ENCODE results near the gene SPARC.
"Not testable (repeated sequence)": the region's sequence is repeated elsewhere in the genome, so short reads cannot be mapped to it uniquely, and the experiment has no call there.

Gene SPARC, protein sequence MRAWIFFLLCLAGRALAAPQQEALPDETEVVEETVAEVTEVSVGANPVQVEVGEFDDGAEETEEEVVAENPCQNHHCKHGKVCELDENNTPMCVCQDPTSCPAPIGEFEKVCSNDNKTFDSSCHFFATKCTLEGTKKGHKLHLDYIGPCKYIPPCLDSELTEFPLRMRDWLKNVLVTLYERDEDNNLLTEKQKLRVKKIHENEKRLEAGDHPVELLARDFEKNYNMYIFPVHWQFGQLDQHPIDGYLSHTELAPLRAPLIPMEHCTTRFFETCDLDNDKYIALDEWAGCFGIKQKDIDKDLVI

DNA sequence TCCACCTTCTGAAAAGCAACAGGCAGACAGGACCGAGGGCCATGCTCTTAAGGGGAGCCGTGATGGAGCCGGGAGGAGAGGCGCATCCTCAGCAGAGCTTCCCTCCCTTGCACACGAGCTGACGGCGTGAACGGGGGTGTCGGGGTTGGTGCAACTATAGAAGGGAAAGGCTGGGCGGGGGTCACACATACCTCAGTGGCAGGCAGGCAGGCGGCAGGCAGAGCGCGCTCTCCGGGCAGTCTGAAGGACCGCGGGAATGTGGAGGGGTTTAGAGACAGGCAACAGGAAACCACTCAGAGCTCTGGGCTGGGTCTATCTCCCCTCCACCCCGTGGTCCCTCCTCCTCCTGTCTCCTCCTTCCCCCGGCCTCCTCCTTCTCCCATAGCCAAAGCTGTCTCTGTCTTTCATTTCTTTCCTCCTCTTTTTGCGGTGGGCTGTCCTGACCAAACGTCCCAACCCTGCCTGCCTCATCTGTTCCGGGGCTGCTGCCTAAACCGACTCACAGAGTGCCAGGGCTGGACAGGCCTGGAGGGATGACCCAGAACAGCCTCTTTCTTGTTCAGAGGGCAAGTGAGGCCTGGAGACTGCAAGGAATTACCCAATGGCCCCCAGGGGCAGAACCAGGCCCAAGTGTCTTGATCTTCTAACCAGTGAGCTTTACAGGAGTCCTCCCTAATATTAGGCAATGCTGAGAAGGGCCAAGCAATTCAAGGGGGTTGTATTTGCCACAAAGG lies at the start of gene SPARC:
Gene SPARC (minus strand): TSS at position 242 of the 734 bp plus-strand sequence. CDS start 10,727 bp downstream, outside the sequence.
- no peaks in the 10 kb centered on the region for H3K27me3 ChIP-seq (ENCODE audit: insufficient read depth, insufficient read length)
- H3K4me1 ChIP-seq (ENCODE audit: insufficient read depth, insufficient read length) = peaks cover 4% of the 10 kb centered on the region
- DNase-seq (ENCODE audit: low read depth, low spot score) = peak; percentile 74
- peak within 1 kb of the TSS; percentile 91 for H3K9ac ChIP-seq (ENCODE audit: insufficient read length, low read depth)
- peak within 1 kb of the TSS; percentile 92 for H3K4me3 ChIP-seq (ENCODE audit: insufficient read length, low read depth)
- TF ChIP-seq YY1 (IDR thresholded peaks at IDR 0.05; ENCODE audit: insufficient read depth, insufficient read length) = no peak
- TF ChIP-seq ZNF274 (IDR thresholded peaks at IDR 0.05; ENCODE audit: low read depth, low read length) = no peak
- TF ChIP-seq SUZ12 (IDR thresholded peaks at IDR 0.05; ENCODE audit: extremely low read depth, insufficient read depth, insufficient read length) = no peak
- no peaks in the 10 kb centered on the region for H3K9me3 ChIP-seq (ENCODE audit: insufficient read depth, low read length)
- peaks cover 41% of the 10 kb centered on the region for H3K36me3 ChIP-seq (ENCODE audit: insufficient read depth, insufficient read length, low read length)

DNA sequence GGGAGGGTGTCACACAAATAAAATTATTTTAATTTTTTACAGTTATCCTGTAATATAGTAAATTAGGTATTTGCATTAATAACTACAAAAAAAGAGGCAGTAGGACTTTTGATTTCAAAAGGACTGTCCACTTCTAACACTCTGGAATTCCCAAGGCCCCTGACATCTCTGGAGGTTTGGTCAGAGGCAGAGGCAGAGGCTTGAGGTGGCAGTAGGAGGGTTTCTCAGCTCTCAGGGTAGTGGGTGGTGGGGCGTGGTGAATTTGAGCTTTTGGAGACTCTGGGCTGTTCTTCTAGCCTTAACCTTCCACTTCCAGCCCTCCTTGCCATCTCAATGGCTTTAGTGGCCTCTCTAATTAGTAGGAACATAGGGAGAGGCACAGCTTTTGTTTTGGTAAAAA lies 48.9 kb upstream of the SPARC start:
- peaks cover 6% of the 10 kb centered on the region; the same call in 1 of the 2 replicates for H3K9me3 ChIP-seq (ENCODE audit: insufficient read depth, low read length)
- TF ChIP-seq SUZ12 (IDR thresholded peaks at IDR 0.05; ENCODE audit: extremely low read depth, insufficient read depth, insufficient read length) (no peak), YY1 (IDR thresholded peaks at IDR 0.05; ENCODE audit: insufficient read depth, insufficient read length) (no peak), ZNF274 (IDR thresholded peaks at IDR 0.05; ENCODE audit: low read depth, low read length) (no peak)
- H3K36me3 ChIP-seq (ENCODE audit: insufficient read depth, insufficient read length, low read length) = no peaks in the 10 kb centered on the region
- H3K27me3 ChIP-seq (ENCODE audit: insufficient read depth, insufficient read length) = no peaks in the 10 kb centered on the region
- H3K4me1 ChIP-seq (ENCODE audit: insufficient read depth, insufficient read length) = no peaks in the 10 kb centered on the region
- no peak overlapping the region for H3K4me3 ChIP-seq (ENCODE audit: insufficient read length, low read depth)
- H3K9ac ChIP-seq (ENCODE audit: insufficient read length, low read depth) = no peak overlapping the region
- no peak for DNase-seq (ENCODE audit: low read depth, low spot score)

DNA sequence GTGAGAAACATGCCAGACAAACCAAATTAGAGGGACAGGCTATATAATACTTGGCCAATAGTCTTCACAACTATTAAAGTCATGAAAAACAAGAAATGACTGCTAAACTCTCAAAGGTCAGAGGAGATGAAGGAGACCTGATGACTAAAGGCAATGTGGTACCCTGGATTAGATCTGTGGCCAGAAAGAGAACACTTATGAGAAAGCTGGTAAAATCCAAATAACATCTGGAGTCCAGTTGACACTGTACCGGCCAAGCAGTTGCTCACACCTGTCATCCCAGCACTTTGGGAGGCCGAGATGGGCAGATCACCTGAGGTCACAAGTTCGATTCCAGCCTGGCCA lies 47.3 kb upstream of the SPARC start:
- no peak overlapping the region for H3K9ac ChIP-seq (ENCODE audit: insufficient read length, low read depth)
- H3K4me3 ChIP-seq (ENCODE audit: insufficient read length, low read depth) = no peak overlapping the region
- H3K4me1 ChIP-seq (ENCODE audit: insufficient read depth, insufficient read length) = no peaks in the 10 kb centered on the region
- peaks cover 22% of the 10 kb centered on the region; the same call in 1 of the 2 replicates for H3K9me3 ChIP-seq (ENCODE audit: insufficient read depth, low read length)
- DNase-seq (ENCODE audit: low read depth, low spot score) = no peak
- no peaks in the 10 kb centered on the region for H3K27me3 ChIP-seq (ENCODE audit: insufficient read depth, insufficient read length)
- H3K36me3 ChIP-seq (ENCODE audit: insufficient read depth, insufficient read length, low read length) = no peaks in the 10 kb centered on the region
- TF ChIP-seq ZNF274 (IDR thresholded peaks at IDR 0.05; ENCODE audit: low read depth, low read length) (no peak), SUZ12 (IDR thresholded peaks at IDR 0.05; ENCODE audit: extremely low read depth, insufficient read depth, insufficient read length) (no peak), YY1 (IDR thresholded peaks at IDR 0.05; ENCODE audit: insufficient read depth, insufficient read length) (no peak)

DNA sequence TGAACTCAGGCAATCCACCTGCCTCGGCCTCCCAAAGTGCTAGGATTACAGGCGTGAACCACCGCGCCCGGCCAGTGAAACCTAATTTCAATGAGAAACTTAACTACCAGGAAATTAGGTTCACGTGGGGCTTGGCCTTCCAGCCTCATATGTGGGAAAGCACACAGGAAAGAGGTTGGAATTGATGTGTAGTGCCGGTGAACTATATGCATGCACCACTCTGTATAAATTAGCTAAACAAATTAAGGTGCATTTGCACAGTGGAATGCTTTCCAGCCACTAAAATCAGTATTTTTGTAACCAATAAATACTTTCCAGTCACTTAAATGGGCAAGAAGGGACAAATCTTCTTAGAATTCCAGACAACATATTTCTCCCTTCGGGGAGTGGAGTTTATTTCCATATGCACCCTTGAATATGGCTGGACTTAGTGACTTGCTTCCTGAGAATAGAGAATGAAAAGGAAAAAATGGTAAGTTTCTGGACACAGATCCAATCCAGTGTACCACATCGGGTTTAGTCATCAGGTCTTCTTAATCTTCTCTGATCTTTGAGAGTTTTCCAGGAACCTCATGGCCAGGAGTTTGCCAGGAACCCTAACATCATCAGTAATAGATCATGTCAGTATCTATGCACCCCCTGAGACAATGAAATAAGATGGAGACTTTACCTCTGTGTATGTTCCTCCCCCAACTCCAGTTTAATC lies 46.8 kb upstream of the SPARC start:
- no peaks in the 10 kb centered on the region for H3K36me3 ChIP-seq (ENCODE audit: insufficient read depth, insufficient read length, low read length)
- H3K27me3 ChIP-seq (ENCODE audit: insufficient read depth, insufficient read length) = no peaks in the 10 kb centered on the region
- H3K4me1 ChIP-seq (ENCODE audit: insufficient read depth, insufficient read length) = no peaks in the 10 kb centered on the region
- DNase-seq (ENCODE audit: low read depth, low spot score) = no peak
- no peak overlapping the region for H3K9ac ChIP-seq (ENCODE audit: insufficient read length, low read depth)
- H3K9me3 ChIP-seq (ENCODE audit: insufficient read depth, low read length) = peaks cover 27% of the 10 kb centered on the region; the same call in 1 of the 2 replicates
- no peak overlapping the region for H3K4me3 ChIP-seq (ENCODE audit: insufficient read length, low read depth)
- TF ChIP-seq YY1 (IDR thresholded peaks at IDR 0.05; ENCODE audit: insufficient read depth, insufficient read length) (no peak), SUZ12 (IDR thresholded peaks at IDR 0.05; ENCODE audit: extremely low read depth, insufficient read depth, insufficient read length) (no peak), ZNF274 (IDR thresholded peaks at IDR 0.05; ENCODE audit: low read depth, low read length) (no peak)

DNA sequence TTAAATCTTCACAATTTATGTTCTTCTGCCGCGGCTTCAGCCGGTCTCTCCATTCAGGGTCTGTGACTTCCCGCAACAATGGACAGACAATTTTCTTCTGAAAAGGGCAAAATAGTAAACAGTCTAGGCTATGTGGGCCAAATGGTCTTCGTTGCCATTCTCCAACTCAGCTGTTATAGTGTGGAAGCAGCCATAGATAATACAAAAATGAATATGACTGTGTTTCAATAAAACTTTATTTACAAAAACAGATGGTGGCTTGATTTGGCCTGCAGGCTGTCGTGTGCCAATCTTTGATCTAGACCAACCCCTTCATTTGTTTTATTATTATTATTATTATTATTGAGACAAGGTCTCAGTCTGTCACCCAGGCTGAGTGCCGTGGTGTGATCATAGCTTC lies 43.7 kb upstream of the SPARC start:
- no peak overlapping the region for H3K9ac ChIP-seq (ENCODE audit: insufficient read length, low read depth)
- H3K36me3 ChIP-seq (ENCODE audit: insufficient read depth, insufficient read length, low read length) = no peaks in the 10 kb centered on the region
- no peak for TF ChIP-seq ZNF274 (IDR thresholded peaks at IDR 0.05; ENCODE audit: low read depth, low read length)
- no peak for TF ChIP-seq YY1 (IDR thresholded peaks at IDR 0.05; ENCODE audit: insufficient read depth, insufficient read length)
- no peak for TF ChIP-seq SUZ12 (IDR thresholded peaks at IDR 0.05; ENCODE audit: extremely low read depth, insufficient read depth, insufficient read length)
- no peak for DNase-seq (ENCODE audit: low read depth, low spot score)
- no peak overlapping the region for H3K4me3 ChIP-seq (ENCODE audit: insufficient read length, low read depth)
- no peaks in the 10 kb centered on the region for H3K27me3 ChIP-seq (ENCODE audit: insufficient read depth, insufficient read length)
- H3K9me3 ChIP-seq (ENCODE audit: insufficient read depth, low read length) = peaks cover 30% of the 10 kb centered on the region; the same call in 1 of the 2 replicates
- H3K4me1 ChIP-seq (ENCODE audit: insufficient read depth, insufficient read length) = no peaks in the 10 kb centered on the region

DNA sequence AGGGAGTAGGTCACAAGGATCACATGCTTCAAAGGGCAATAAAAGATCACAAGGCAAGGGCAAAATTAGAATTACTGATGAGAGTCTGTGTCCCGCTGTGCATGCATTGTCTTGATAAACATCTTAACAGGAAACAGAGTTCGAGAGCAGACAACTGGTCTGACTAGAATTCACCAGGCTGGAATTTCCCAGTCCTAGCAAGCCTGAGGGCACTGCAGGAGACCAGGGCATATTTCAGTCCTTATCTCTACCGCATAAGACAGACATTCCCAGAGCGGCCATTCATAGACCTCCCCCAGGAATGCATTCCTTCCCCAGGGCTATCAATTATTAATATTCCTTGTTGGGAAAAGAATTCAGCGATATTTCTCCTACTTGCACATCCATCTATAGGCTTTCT lies 42.9 kb upstream of the SPARC start:
- not testable (repeated sequence) for H3K27me3 ChIP-seq (ENCODE audit: insufficient read depth, insufficient read length); H3K36me3 ChIP-seq (ENCODE audit: insufficient read depth, insufficient read length, low read length); H3K4me3 ChIP-seq (ENCODE audit: insufficient read length, low read depth); H3K9ac ChIP-seq (ENCODE audit: insufficient read length, low read depth); H3K4me1 ChIP-seq (ENCODE audit: insufficient read depth, insufficient read length)
- DNase-seq (ENCODE audit: low read depth, low spot score) = peak; percentile 30
- peaks cover 30% of the 10 kb centered on the region; the same call in 1 of the 2 replicates for H3K9me3 ChIP-seq (ENCODE audit: insufficient read depth, low read length)

DNA sequence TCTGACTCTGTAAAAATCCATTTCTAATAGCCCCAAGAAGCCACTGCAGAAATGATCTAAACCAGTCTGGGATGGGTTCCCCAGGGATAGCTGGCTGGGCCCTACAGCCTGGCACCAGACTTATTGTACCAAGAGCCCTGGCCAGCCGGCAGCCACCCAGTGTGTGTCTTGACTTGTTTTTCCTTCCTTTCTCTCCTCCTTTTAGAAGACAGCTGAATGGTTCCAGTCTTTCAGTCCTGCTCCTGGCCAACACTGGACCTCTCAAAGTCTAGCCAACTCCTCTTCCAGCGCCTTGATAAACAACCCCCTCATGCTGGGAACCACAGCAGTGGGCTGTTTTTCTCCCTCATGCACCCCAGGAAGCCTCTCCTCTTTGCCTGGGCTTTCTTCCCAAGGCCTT lies 37.6 kb upstream of the SPARC start:
- H3K9me3 ChIP-seq (ENCODE audit: insufficient read depth, low read length) = peaks cover 12% of the 10 kb centered on the region; the same call in 1 of the 2 replicates
- no peaks in the 10 kb centered on the region for H3K27me3 ChIP-seq (ENCODE audit: insufficient read depth, insufficient read length)
- H3K4me3 ChIP-seq (ENCODE audit: insufficient read length, low read depth) = no peak overlapping the region
- TF ChIP-seq YY1 (IDR thresholded peaks at IDR 0.05; ENCODE audit: insufficient read depth, insufficient read length) (no peak), ZNF274 (IDR thresholded peaks at IDR 0.05; ENCODE audit: low read depth, low read length) (no peak), SUZ12 (IDR thresholded peaks at IDR 0.05; ENCODE audit: extremely low read depth, insufficient read depth, insufficient read length) (no peak)
- DNase-seq (ENCODE audit: low read depth, low spot score) = no peak
- no peaks in the 10 kb centered on the region for H3K36me3 ChIP-seq (ENCODE audit: insufficient read depth, insufficient read length, low read length)
- no peaks in the 10 kb centered on the region for H3K4me1 ChIP-seq (ENCODE audit: insufficient read depth, insufficient read length)
- no peak overlapping the region for H3K9ac ChIP-seq (ENCODE audit: insufficient read length, low read depth)
